ENCODE results near the gene PDP2. TPM values are rescaled to one million over a fixed set of nuclear protein-coding genes. Genes with fewer than 3 reads are reported as not detected.

The PDP2 gene
- total RNA-seq, 2 experiments from 2014 or later = 3.3 to 5.9 TPM

- Histone ChIP-seq H3K4me1 (ENCODE audit: insufficient read depth, low read length) (peaks cover 16% of the 10 kb centered on the region), H3K36me3 (ENCODE audit: insufficient read depth, low read length) (no peaks in the 10 kb centered on the region), H3K4me3 (ENCODE audit: low read length) (no peak overlapping the region), H3K27ac (ENCODE audit: low read depth in 1 of 2, low read length in 2 of 2) (no peak overlapping the region), H3K27me3 (ENCODE audit: control insufficient read depth in 1 of 2, insufficient read depth in 2 of 2, low read length in 2 of 2) (peaks cover 32 to 43% of the 10 kb centered on the region in 2 experiments), H3K9me3 (ENCODE audit: control insufficient read depth in 1 of 2, insufficient read depth in 1 of 2, low read length in 2 of 2) (peaks cover 0 to 11% of the 10 kb centered on the region in 2 experiments)
- ATAC-seq (ENCODE audit: poor library complexity) (no peak), DNase-seq (no peak)
- no peak overlapping the region for H3K4me3 Mint-ChIP-seq
- intact Hi-C loops (cut with DNase I, micrococcal nuclease) = no loop called here
- ChIA-PET CTCF (no interaction called here), POLR2A (no interaction called here)
- H3K27me3 Mint-ChIP-seq = peaks cover 61% of the 10 kb centered on the region
- no peaks in the 10 kb centered on the region for H3K36me3 Mint-ChIP-seq (ENCODE audit: low read depth)
- H3K27ac Mint-ChIP-seq = no peak overlapping the region
- no peaks in the 10 kb centered on the region for H3K9me3 Mint-ChIP-seq
- H3K4me1 Mint-ChIP-seq (ENCODE audit: low read depth) = peaks cover 7% of the 10 kb centered on the region
- TF ChIP-seq CTCF (IDR thresholded peaks at IDR 0.05) = no peak
Observed at GRCh38 chr16:66923247-66923731, 43.0 kb downstream of the PDP2 start.

GRCh38 chr16:66923866-66924265 lies 43.6 kb downstream of the PDP2 start:
- Mint-ChIP-seq H3K4me1 (ENCODE audit: low read depth) (peaks cover 7% of the 10 kb centered on the region), H3K27me3 (peaks cover 61% of the 10 kb centered on the region), H3K27ac (no peak overlapping the region), H3K9me3 (no peaks in the 10 kb centered on the region), H3K36me3 (ENCODE audit: low read depth) (no peaks in the 10 kb centered on the region), H3K4me3 (no peak overlapping the region)
- peaks cover 16% of the 10 kb centered on the region for H3K4me1 ChIP-seq (ENCODE audit: insufficient read depth, low read length)
- CTCF ChIA-PET = no interaction called here
- H3K4me3 ChIP-seq (ENCODE audit: low read length) = no peak overlapping the region
- DNase-seq (no peak), ATAC-seq (ENCODE audit: poor library complexity) (no peak)
- no peak overlapping the region for H3K27ac ChIP-seq (ENCODE audit: low read depth in 1 of 2, low read length in 2 of 2)
- POLR2A ChIA-PET = interaction anchor here (0.9 kb wide), 1 partner anchor 10 kb away, joined by 3 read pairs; the partner anchor contains the start of gene CIAO2B
- peaks cover 32 to 43% of the 10 kb centered on the region in 2 experiments for H3K27me3 ChIP-seq (ENCODE audit: control insufficient read depth in 1 of 2, insufficient read depth in 2 of 2, low read length in 2 of 2)
- intact Hi-C loops (cut with DNase I, micrococcal nuclease) = no loop called here
- no peak for TF ChIP-seq CTCF (IDR thresholded peaks at IDR 0.05)
- H3K9me3 ChIP-seq (ENCODE audit: control insufficient read depth in 1 of 2, insufficient read depth in 1 of 2, low read length in 2 of 2) = peaks cover 0 to 11% of the 10 kb centered on the region in 2 experiments
- no peaks in the 10 kb centered on the region for H3K36me3 ChIP-seq (ENCODE audit: insufficient read depth, low read length)

- H3K4me3 Mint-ChIP-seq = no peak overlapping the region
- Histone ChIP-seq H3K4me1 (ENCODE audit: insufficient read depth, low read length) (peaks cover 16% of the 10 kb centered on the region), H3K4me3 (ENCODE audit: low read length) (no peak overlapping the region), H3K27ac (ENCODE audit: low read depth in 1 of 2, low read length in 2 of 2) (no peak overlapping the region), H3K9me3 (ENCODE audit: control insufficient read depth in 1 of 2, insufficient read depth in 1 of 2, low read length in 2 of 2) (peaks cover 0 to 11% of the 10 kb centered on the region in 2 experiments), H3K27me3 (ENCODE audit: control insufficient read depth in 1 of 2, insufficient read depth in 2 of 2, low read length in 2 of 2) (peaks cover 28 to 43% of the 10 kb centered on the region in 2 experiments), H3K36me3 (ENCODE audit: insufficient read depth, low read length) (no peaks in the 10 kb centered on the region)
- ChIA-PET CTCF (interaction anchor here (0.7 to 1.8 kb wide), 2 partner anchors 30 to 52 kb away, joined by 3 to 4 read pairs; no protein-coding TSS in a partner anchor), POLR2A (interaction anchor here (0.9 kb wide), 1 partner anchor 9 kb away, joined by 3 read pairs; the partner anchor contains the start of gene CIAO2B)
- DNase-seq = peak in 7 of 14 experiments; percentile 19 to 69 (median 43)
- intact Hi-C loops (cut with DNase I, micrococcal nuclease) = no loop called here
- TF ChIP-seq CTCF (IDR thresholded peaks at IDR 0.05) = peak; percentile 23
- H3K4me1 Mint-ChIP-seq (ENCODE audit: low read depth) = peaks cover 7% of the 10 kb centered on the region
- peaks cover 56% of the 10 kb centered on the region for H3K27me3 Mint-ChIP-seq
- H3K9me3 Mint-ChIP-seq = no peaks in the 10 kb centered on the region
- H3K27ac Mint-ChIP-seq = no peak overlapping the region
- no peaks in the 10 kb centered on the region for H3K36me3 Mint-ChIP-seq (ENCODE audit: low read depth)
- peak; percentile 78 for ATAC-seq (ENCODE audit: poor library complexity)
Observed at GRCh38 chr16:66924527-66925321, 44.4 kb downstream of the PDP2 start.

Data from CD4-positive, alpha-beta T cell (primary cell).